IgD-negative memory B cell (primary cell): ENCODE results near the gene ADRA2C. TPM values are rescaled to one million over a fixed set of nuclear protein-coding genes. Genes with fewer than 3 reads are reported as not detected.

ENCODE experiments used
- H3K27ac Mint-ChIP-seq, 3 donors: one replicate each; pipeline ENCODE4 v1.8.0; 2020 to 2022; ENCODE audit warnings: mild to moderate bottlenecking in 3 of 3, mixed read lengths in 3 of 3, moderate library complexity in 1 of 3
- H3K27me3 Mint-ChIP-seq: one replicate; pipeline ENCODE4 v1.8.0; 2021; ENCODE audit warnings: mixed read lengths
- H3K36me3 Mint-ChIP-seq: one replicate; pipeline ENCODE4 v1.8.0; 2020; ENCODE audit warnings: mild to moderate bottlenecking, mixed read lengths
- H3K4me1 Mint-ChIP-seq, 3 donors: one replicate each; pipeline ENCODE4 v1.8.0; 2020 to 2022; ENCODE audit warnings: mixed read lengths in 3 of 3, mild to moderate bottlenecking in 1 of 3
- H3K4me3 Mint-ChIP-seq, 4 donors: one replicate each; pipeline ENCODE4 v1.8.0; 2020 to 2022; ENCODE audit warnings: mild to moderate bottlenecking in 4 of 4, mixed read lengths in 4 of 4, moderate library complexity in 3 of 4
- H3K9me3 Mint-ChIP-seq, 3 donors: one replicate each; pipeline ENCODE4 v1.8.0; 2020 to 2021; ENCODE audit warnings: mixed read lengths in 3 of 3, mild to moderate bottlenecking in 1 of 3
- polyA plus RNA-seq: library from polyadenylated mRNA; unstranded; fragments of 300-500 nt; fragmentation: Illumina TruSeq; gene quantifications from one replicate; pipeline ENCODE4 v1.2.3, GENCODE V29; 2021

Gene ADRA2C
- polyA plus RNA-seq, 1 donor from 2014 or later = not detected

DNA sequence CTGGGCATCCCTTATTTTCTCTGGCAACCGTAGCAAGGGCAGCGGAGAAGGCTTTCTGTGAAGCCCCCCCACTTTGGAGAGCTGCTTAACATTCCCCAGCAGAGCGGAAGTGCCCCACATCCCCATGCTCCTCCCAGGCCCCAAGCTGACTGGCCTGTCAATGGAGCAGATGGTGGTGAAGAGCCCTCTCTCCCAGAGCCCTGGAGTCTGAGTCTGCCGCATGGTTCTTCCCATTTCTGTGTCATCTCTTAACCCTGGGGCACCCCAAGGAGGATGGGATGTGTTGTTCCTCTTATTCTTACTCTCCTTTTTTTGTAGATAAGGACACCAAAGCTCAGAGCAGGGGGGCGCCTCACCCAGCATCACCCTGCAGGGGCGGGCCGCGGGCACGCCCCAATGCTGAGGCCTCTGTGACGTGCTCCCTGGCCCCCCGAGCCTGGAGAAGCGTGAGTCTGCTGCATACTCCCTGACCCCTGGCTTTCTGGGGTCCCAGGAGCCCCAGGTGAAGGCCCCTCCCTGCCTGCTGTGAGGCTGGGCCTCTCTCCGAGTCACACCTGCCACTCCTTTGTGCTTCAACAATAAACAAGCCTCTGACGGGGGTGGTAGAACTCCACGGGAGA, 35.9 kb downstream of the ADRA2C start:
- Mint-ChIP-seq H3K4me1 (no peaks in the 10 kb centered on the region), H3K9me3 (no peaks in the 10 kb centered on the region), H3K27ac (no peak overlapping the region), H3K4me3 (no peak overlapping the region), H3K36me3 (no peaks in the 10 kb centered on the region), H3K27me3 (no peaks in the 10 kb centered on the region)

DNA sequence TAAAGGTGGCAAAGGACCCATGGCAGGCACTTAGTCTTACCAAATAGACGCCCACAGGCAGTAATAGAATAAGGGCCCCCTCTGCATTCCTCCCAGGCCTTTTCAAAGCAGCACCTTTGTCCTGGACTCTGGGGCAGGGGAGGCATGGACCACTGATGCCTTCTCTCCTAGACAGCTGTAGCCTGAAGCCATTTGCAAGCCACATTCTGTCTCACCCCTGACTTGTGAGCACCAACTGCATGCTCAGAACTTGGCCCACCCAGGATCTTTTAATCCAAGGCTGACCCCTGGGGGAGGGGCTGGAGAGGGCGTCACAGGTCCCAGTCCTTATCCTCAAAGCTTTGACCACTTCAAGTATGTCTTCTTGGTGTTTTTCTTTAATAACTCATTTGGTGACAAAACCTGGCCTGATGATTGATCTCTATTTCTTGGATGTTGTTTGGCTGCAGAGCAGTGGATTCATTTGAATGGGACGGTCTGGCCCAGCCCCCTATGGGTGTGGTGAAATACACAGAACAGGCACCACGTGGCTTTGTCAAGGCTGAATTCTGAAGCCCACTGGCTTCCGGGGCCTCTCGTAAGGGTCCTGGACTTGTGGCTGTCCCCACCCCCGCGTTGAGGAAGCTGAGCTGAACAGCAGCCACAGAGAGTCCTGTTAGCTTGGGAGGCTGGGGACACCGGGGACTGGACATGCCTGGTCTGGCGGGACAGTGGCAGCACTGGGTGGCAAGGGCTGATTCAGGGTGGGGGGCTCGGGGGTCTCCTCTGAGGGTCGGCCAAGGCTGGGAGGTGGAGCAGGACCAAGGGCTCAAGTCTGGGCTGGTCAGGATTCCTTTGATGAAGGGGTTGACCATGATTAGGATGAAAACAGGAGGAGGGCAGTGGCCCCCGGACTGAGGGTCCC, 36.6 kb downstream of the ADRA2C start:
- no peaks in the 10 kb centered on the region for H3K9me3 Mint-ChIP-seq
- H3K36me3 Mint-ChIP-seq = no peaks in the 10 kb centered on the region
- no peak overlapping the region for H3K27ac Mint-ChIP-seq
- H3K4me3 Mint-ChIP-seq = no peak overlapping the region
- H3K27me3 Mint-ChIP-seq = peaks cover 2% of the 10 kb centered on the region
- H3K4me1 Mint-ChIP-seq = no peaks in the 10 kb centered on the region

DNA sequence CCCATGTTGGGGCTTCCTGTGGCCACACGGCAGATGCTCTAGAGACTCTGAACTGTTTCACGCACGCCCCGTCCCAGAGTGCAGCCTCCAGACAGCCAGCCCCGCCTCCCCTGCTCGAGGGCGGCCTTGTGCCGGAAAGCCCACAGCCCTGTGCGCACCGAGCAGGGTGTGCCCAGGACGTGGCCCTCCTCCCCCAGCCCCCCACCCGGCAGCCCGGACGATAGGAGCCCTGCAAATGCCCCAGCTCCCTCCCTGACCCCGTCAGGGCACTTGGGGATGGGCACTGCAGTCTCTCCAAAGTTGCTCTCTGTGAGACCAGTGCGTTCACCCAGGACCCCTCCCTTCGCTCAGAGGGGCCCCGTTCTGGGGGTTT, 37.3 kb downstream of the ADRA2C start:
- Mint-ChIP-seq H3K27ac (no peak overlapping the region), H3K27me3 (peaks cover 4% of the 10 kb centered on the region), H3K4me1 (no peaks in the 10 kb centered on the region), H3K36me3 (no peaks in the 10 kb centered on the region), H3K4me3 (no peak overlapping the region), H3K9me3 (no peaks in the 10 kb centered on the region)

DNA sequence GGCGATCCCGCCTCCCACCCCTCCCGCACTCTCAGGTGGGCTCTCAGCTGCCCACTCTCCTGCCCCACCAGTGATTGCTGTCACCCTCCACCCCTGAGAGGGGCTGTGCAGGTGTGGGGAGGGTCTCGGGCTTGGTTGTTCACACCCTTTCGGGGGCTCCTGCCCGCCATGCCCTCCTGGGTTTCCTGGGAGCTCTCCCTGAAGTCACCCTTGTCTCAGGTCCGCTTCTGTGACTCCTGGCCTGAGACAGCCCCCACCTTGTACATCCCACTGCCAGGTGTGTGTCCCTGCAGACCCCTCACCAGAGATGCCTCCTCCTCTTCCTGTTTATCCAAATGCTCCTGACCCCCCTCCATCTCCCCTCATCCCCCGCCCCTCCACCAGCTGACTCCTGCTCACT, 37.8 kb downstream of the ADRA2C start:
- Mint-ChIP-seq H3K27me3 (peaks cover 4% of the 10 kb centered on the region), H3K4me3 (no peak overlapping the region), H3K9me3 (no peaks in the 10 kb centered on the region), H3K4me1 (no peaks in the 10 kb centered on the region), H3K27ac (no peak overlapping the region), H3K36me3 (no peaks in the 10 kb centered on the region)

DNA sequence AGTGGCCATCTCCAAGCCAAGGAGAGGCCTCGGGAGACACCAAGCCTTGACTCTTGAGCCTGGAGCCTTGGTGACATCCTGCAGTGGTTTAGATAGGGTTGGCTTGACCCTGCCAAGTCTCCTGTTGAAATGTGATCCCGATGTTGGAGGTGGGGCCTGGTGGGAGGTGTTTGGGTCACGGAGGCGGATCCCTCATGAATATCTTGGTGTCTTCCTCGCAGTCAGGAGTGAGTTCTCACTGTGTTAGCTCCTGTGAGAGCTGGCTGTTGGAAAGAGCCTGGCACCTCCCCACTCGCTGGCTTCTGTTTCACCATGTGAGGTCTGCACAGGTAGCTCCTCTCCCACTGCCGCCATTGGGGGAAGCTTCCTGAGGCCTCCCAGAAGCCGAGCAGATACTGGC, 38.8 kb downstream of the ADRA2C start:
- Mint-ChIP-seq H3K27ac (no peak overlapping the region), H3K4me1 (no peaks in the 10 kb centered on the region), H3K9me3 (no peaks in the 10 kb centered on the region), H3K36me3 (no peaks in the 10 kb centered on the region), H3K27me3 (peaks cover 4% of the 10 kb centered on the region), H3K4me3 (no peak overlapping the region)

DNA sequence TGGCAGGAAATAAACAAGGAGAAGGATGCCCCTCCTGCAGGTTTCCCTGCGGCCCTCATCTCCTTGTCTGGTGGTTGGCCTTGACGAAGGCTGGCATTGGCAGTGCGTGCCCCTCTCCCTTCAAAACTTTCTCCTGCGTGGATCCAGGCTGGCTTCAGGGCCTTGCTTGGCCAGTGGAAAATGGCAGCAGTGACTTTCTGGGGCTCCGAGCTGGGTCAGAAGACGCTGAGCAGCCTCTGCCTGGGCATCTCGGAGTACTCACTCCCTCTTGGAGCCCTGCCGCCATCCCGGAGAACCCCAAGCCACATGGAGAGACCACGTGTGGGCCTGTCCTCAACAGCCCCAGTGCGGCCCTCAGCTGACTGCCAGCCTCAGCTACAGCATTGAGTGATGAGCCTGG, 39.5 kb downstream of the ADRA2C start:
- no peak overlapping the region for H3K4me3 Mint-ChIP-seq
- no peaks in the 10 kb centered on the region for H3K36me3 Mint-ChIP-seq

DNA sequence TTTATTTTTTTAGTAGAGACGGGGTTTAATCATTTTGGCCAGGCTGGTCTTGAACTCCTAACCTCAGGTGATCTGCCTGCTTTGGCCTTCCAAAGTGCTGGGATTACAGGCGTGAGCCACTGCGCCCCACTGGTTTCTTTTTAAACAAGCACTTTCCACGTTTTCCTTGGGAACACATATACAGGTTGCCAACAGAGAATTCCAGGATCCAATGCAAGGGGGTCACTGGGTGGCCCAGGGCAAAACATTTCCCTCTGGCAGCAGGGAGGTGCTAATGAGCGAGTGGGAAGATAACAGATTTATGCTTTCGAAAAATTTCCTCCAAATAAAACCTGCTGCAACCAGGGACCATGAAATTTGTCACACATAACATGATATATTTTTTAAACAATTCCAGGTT, 41.1 kb downstream of the ADRA2C start:
- Mint-ChIP-seq H3K4me3 (no peak overlapping the region), H3K36me3 (no peaks in the 10 kb centered on the region), H3K27ac (no peak overlapping the region), H3K4me1 (no peaks in the 10 kb centered on the region), H3K27me3 (peaks cover 4% of the 10 kb centered on the region), H3K9me3 (no peaks in the 10 kb centered on the region)

More for the DNA sequence above, 39.5 kb downstream of the ADRA2C start:
- Mint-ChIP-seq H3K4me1 (no peaks in the 10 kb centered on the region), H3K27me3 (peaks cover 4% of the 10 kb centered on the region), H3K27ac (no peak overlapping the region), H3K9me3 (no peaks in the 10 kb centered on the region)

DNA sequence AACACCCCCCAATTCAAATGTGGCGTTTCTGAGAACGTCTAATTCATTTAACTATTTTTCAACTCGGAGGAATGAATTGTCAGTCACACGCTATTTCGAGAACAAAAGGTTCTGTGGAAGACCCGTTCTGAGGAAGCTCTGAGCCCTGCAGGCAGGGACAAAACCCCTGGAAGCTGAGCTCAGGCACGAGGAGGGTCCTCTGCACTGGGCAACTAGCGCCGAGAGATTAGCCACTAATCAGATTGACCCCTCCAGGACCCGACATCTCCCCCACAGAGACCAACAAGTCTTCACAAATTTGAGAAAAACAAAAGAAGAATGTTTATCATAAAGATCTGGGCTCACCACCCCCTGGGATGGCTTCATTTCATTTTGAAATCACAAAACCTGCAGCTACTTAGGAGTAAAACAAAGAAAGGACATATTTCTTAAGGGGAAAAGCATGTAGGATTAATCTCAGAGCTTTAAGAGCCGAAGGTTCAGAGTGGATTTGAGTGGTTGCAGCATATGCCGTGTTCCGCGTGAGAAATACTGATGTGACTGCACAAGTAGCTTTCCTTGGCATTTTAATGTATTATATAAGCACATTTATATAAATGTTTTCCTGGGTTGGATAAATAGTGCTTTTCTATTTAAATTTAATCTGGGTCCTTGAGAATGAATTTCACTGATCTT, 41.8 kb downstream of the ADRA2C start:
- Mint-ChIP-seq H3K36me3 (no peaks in the 10 kb centered on the region), H3K27ac (no peak overlapping the region), H3K4me3 (no peak overlapping the region), H3K9me3 (peaks cover 0 to 2% (median 0%) of the 10 kb centered on the region in 3 donors), H3K27me3 (peaks cover 4% of the 10 kb centered on the region), H3K4me1 (no peaks in the 10 kb centered on the region)

DNA sequence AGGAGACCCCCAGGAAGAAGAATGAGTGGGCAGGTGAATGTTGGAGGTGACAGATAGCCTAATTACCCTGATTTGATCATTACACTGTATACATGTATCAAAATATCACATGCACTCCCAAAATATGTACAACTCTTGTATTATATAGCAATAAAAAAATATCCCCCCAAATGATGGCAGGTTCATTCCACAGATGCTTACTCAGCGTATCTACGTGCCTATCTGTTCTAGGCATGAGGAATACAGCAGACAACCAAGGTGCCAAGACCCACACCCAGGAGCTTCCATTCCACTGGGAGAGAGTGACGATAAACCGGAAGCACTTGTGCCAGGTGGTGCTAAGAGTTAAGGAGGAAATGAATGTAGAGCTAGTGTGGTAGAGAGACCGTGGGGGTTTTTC, 42.4 kb downstream of the ADRA2C start:
- H3K27me3 Mint-ChIP-seq = peaks cover 4% of the 10 kb centered on the region
- peaks cover 0 to 2% (median 0%) of the 10 kb centered on the region in 3 donors for H3K9me3 Mint-ChIP-seq
- H3K4me3 Mint-ChIP-seq = no peak overlapping the region
- no peaks in the 10 kb centered on the region for H3K36me3 Mint-ChIP-seq
- H3K27ac Mint-ChIP-seq = no peak overlapping the region
- H3K4me1 Mint-ChIP-seq = no peaks in the 10 kb centered on the region

DNA sequence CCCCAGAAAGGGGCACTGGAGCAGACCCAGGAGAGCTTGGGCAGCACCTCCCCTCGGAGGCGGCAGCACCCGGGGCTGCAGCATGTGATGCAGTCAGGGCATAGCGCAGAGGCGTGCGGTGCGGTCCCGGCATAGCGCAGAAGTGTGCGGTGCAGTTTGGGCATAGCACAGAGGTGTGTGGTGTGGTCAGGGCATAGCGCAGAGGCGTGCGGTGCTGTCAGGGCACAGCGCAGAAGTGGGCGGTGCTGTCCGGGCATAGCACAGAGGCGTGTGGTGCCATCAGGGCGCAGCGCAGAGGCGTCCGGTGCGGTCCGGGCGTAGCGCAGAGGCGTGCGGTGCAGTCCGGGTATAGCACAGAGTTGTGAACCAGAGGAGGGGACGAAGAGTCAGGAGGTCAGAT, 42.8 kb downstream of the ADRA2C start:
- Mint-ChIP-seq H3K4me1 (no peaks in the 10 kb centered on the region), H3K4me3 (no peak overlapping the region), H3K27me3 (peaks cover 4% of the 10 kb centered on the region), H3K9me3 (peaks cover 0 to 2% (median 0%) of the 10 kb centered on the region in 3 donors), H3K27ac (no peak overlapping the region), H3K36me3 (no peaks in the 10 kb centered on the region)

DNA sequence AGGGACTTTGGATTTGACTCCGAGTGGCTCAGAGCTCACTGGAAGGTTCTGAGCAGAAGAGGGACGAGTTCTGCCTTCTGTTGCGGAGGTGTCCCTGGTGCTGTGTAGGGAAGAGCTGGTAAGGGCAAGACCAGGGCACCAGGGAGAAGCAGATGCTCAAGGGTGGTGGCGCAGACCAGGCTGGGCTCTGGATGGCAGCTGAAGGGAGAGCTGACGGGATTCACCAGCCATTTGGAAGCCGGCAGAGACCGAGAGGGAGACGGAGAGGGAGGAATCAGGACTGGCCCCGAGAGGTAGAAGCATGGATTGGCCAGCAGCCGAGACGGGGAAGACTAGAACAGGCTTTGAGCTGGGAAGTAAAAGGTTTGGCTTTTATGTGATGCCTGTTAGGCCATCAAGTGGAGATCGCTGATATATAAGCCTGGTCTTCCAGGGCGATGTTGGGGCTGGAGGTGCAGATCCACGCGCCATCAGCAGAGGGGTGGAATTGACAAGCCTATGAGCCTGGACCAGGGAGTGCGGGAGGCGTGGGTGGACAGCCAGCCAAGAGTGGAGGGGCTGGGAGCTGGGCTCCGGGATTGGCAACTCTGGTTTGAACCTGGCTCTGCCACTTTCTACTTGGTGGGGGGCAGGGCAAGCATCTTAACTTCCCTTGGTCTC, 43.4 kb downstream of the ADRA2C start:
- no peak overlapping the region for H3K27ac Mint-ChIP-seq
- peaks cover 0 to 2% (median 0%) of the 10 kb centered on the region in 3 donors for H3K9me3 Mint-ChIP-seq
- H3K36me3 Mint-ChIP-seq = no peaks in the 10 kb centered on the region
- peaks cover 4% of the 10 kb centered on the region for H3K27me3 Mint-ChIP-seq
- no peaks in the 10 kb centered on the region for H3K4me1 Mint-ChIP-seq
- H3K4me3 Mint-ChIP-seq = peak overlapping the region in 1 of 4 donors; percentile 5

DNA sequence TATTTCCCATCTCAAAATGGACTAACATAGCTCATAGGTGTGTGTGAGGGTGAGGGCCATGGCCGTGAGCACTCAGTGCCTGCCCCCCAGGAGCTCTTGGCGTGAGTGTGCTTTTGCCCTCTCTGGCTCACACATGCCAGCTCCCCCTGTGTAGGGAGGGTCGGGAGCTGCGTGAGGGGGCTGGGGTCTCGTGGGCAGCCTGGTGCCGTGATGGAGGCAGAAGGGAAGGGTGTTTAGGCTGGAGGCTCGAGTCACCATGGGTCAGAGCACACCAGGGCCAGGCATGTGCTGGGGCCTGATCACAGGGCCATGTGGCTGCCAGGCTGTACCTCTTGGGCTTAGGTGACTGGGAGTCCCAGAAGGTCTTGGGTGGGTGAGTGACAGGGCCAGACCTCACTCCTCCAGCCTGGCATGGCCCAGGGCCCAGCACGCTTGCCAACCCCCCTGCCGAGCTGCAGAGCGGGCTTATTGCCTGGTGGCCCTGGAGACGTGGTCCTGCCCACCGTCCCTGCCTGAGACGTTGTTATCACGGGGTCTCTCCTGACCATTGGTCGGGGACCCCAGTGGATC, 44.0 kb downstream of the ADRA2C start:
- H3K4me3 Mint-ChIP-seq = peak overlapping the region in 1 of 4 donors; percentile 5
- H3K9me3 Mint-ChIP-seq = peaks cover 0 to 2% (median 0%) of the 10 kb centered on the region in 3 donors
- no peaks in the 10 kb centered on the region for H3K36me3 Mint-ChIP-seq
- H3K4me1 Mint-ChIP-seq = no peaks in the 10 kb centered on the region
- no peak overlapping the region for H3K27ac Mint-ChIP-seq
- peaks cover 4% of the 10 kb centered on the region for H3K27me3 Mint-ChIP-seq

DNA sequence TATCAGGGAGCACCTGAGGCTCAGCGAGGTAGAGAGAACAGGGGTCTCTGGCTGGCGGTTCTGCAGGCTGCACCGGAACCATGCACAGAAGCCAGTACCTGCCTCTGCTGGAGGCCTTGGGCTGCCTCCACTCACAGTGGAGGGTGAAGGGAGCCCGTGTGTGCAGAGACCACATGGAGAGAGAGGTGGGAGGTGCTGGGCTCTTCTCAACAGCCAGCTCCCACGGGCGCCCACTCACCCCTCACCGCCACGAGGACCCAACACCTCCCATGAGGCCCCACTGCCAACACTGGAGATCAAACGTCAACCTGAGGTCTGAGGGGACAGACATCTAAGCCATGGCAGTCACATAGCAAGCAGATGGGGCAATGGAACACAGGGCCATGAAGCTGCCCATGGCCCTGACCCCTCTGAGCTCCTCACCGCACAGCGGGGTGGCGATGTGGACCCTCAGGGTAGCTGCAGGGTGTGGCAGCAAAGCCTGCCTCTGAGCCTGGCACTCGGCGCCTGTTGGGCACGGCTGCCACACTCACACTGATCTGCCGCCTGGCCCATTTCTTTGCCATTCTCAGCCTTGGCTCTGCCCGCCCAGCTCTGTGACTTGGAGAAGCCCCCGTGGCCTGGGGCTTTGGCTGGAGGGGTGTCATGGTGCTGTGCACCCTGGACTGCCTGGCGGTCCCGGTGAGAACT, 44.8 kb downstream of the ADRA2C start:
- Mint-ChIP-seq H3K27ac (no peak overlapping the region), H3K27me3 (peaks cover 4% of the 10 kb centered on the region), H3K4me3 (no peak overlapping the region), H3K36me3 (no peaks in the 10 kb centered on the region), H3K4me1 (no peaks in the 10 kb centered on the region), H3K9me3 (peaks cover 0 to 2% (median 0%) of the 10 kb centered on the region in 3 donors)

DNA sequence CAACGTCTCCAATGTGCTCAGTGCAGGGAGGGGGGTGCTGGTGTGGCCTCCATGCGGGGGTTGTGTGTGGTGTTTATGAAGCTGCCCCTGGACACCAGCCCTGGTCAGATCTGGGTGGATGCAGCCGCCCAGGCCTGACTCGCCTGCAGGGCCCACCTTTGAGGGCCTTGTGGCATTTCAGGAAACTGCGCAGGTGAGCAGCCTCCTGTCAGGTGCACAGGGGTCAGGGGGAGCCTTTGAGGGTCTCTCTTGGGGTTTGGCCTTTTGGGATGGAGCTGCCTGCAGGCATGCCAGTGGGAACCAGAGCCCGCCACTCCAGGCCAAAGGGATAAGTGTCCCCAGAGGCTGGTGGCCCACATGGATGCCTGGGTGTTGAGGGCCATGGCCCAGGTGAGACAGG, 45.4 kb downstream of the ADRA2C start:
- H3K4me3 Mint-ChIP-seq = no peak overlapping the region
- H3K27ac Mint-ChIP-seq = no peak overlapping the region
- H3K9me3 Mint-ChIP-seq = peaks cover 0 to 2% (median 0%) of the 10 kb centered on the region in 3 donors
- H3K27me3 Mint-ChIP-seq = peaks cover 4% of the 10 kb centered on the region
- H3K36me3 Mint-ChIP-seq = no peaks in the 10 kb centered on the region
- H3K4me1 Mint-ChIP-seq = no peaks in the 10 kb centered on the region
